GM13976 (cell line): Measurements from ENCODE around the gene DPP6.

Source experiments
- DNase-seq: peaks from one replicate; pipeline ENCODE4 v3.0.0; 2012; ENCODE audit warnings: low spot score
- in situ Hi-C: fragments of 300-500 bp; cut with MboI; formaldehyde crosslinking; loops from one replicate; pipeline ENCODE4 v1.12.0; 2022; ENCODE audit warnings: low sequenced_read_pairs, mixed read lengths, inconsistent platforms; ENCODE audit not compliant: unreplicated experiment
- TF ChIP-seq, protein P1 (sequence below): IDR thresholded peaks from 2 replicates; pipeline ENCODE4 v1.5.1; 2012; ENCODE audit warnings: borderline replicate concordance, mild to moderate bottlenecking; ENCODE audit not compliant: insufficient read depth; ENCODE audit errors: extremely low read depth, missing control alignments, control extremely low read depth

The DPP6 gene

DNA sequence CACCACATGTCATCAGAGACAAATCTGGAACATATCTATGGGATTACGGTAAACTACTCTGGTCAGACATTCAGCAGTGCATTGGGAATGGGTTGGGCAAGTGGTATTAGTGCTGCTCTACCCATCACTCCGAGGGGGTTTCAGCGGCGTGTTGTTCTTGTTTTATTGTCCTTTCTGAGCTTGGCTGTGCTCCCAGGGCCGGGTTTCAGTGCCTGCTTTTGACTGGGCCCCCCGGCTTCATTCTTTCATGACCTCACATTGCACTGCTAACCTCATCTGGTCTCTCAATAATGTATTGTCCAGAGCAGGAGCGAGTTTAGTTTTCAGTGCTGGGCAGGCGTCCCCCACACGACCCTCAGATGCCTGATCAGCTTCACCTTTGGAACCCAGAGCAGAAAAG lies 586.1 kb downstream of the DPP6 start:
- TF ChIP-seq, protein P1, sequence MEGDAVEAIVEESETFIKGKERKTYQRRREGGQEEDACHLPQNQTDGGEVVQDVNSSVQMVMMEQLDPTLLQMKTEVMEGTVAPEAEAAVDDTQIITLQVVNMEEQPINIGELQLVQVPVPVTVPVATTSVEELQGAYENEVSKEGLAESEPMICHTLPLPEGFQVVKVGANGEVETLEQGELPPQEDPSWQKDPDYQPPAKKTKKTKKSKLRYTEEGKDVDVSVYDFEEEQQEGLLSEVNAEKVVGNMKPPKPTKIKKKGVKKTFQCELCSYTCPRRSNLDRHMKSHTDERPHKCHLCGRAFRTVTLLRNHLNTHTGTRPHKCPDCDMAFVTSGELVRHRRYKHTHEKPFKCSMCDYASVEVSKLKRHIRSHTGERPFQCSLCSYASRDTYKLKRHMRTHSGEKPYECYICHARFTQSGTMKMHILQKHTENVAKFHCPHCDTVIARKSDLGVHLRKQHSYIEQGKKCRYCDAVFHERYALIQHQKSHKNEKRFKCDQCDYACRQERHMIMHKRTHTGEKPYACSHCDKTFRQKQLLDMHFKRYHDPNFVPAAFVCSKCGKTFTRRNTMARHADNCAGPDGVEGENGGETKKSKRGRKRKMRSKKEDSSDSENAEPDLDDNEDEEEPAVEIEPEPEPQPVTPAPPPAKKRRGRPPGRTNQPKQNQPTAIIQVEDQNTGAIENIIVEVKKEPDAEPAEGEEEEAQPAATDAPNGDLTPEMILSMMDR = no peak
- in situ Hi-C loops = no loop called here
- no peak for DNase-seq

DNA sequence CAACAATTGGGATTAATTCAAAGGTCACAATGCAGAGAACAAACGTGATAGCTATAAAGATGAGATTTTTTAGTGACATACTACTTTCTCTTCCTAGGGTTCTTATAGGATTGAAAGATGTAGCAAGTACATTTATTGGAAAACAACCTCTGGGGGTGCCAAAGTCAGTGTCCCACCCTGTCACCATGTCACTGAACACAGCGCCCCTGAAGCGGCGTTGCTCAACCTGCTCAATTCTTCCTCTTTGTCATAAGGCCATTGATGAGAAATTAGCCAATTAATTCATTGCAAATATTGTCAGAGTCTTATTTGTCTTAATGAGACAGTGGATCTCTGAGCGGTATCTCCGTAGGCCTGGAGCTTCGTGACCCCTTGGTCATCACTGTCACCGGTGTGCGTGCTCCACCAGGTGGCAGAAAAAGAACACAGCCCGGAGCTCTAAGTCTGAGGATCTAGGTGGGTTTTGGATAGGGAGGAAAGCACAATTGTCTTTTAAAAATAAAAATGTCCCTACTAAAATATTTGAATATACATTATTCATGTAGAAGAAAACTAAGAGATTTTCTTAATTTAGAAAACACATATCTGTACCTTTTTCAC lies 588.2 kb downstream of the DPP6 start:
- no peak for DNase-seq
- TF ChIP-seq, protein P1 = no peak
- in situ Hi-C loops = no loop called here

DNA sequence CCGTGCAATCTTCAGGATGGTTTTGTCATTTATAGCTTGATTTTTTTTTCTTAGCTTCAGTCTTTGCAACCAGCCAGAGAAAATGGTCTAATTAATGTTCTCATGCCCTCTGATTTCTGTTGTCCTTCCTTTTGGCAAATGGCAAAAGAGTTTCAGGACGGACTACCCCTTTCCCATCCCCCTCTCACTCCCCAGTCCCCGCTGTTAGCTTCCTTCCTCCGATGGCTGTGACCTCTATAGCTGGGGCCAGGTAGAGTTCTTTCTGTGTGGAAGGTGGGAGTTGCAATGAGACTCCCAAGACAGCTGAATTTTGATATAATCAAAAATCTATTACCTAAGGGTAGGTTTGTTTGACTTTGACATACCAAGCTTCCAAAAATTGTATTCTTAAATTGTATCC lies 588.7 kb downstream of the DPP6 start:
- TF ChIP-seq, protein P1 = no peak
- in situ Hi-C loops = no loop called here
- DNase-seq = no peak

DNA sequence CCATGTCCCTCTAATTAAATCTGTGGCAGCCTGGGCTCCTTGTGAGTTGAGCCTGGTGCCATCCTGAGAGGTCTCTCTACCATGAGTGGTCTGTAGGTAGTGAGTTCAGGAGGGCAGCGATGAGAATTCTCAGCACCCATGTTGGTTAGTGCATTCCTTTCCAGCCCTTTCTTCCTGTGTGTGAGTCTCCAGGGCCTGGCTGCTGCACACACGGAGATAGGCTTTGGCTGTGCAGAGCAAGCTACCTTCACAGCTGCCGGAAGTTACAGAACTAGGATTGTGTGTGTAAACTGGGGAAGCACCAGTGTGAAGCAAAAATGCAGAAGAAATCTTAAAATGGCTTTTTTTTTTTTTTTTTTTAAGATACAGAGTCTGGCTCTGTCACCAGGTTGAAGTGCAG lies 592.2 kb downstream of the DPP6 start:
- in situ Hi-C loops = no loop called here

DNA sequence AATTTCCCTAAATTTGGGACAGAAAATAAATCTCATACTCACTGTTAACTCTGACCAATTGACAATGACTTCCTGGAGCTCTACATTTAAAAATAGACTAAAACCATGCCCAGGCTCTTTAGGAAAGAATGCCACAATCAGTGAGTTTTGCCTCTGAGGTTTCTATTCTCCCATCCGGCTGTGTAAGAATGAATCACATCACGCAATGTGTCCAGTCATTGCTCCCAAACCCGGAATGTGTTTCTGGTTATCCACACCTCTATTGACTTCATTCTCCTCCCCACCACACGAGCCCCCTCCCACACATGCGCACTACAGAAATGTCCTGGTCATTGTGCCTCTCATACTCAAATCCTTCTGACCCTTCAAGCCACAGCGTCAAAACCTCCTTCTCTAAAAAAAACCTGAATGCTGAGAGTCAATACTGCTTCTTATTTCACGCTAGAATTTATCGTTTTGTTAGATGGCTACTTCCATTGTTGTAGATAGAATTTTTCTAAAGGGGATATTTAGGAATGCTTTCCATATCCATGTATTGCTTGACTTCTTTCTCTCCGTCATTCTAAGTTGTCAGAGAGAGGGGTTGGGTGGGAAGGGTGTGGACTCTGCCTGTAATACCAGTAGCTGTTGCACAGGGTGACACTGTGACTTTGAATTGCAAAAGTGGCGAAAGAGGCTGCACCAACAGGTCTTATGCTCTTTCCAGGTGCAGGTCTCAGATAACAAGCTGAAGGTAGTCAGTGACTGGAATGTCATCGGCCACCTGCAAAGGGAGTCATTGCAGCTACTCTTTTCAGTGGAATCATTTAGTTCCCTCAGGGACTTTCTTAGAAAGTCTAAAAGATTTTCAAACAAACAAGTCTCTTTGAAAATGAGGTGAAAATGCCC lies 594.2 kb downstream of the DPP6 start:
- in situ Hi-C loops = no loop called here
- no peak for DNase-seq
- TF ChIP-seq, protein P1 = no peak

More for the DNA sequence above, 592.2 kb downstream of the DPP6 start:
- TF ChIP-seq, protein P1 = no peak
- no peak for DNase-seq

DNA sequence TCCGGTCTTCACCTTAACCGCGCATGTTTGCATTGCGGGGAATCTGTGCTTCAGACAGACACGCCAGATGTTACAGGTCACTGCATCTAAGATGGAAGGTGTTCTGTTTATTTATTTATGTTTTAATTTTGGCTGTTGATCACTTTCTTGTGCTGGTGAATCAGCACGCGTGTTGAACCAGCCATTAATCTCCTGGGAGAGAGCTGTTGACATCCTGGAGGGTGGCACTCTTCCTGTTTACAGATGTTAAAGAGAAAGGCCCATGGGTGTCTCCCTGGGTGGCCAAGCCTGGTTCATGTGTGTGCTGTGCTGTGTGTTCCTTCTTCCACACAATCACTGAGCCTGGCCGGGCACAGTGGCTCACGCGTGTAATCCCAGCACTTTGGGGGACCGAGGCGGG lies 595.4 kb downstream of the DPP6 start:
- in situ Hi-C loops = no loop called here
- DNase-seq = no peak
- TF ChIP-seq, protein P1 = no peak
